NB4 (cell line): ENCODE results near the gene CLCN7.

ENCODE experiments used
- CTCF ChIP-seq: IDR thresholded peaks from one replicate; pipeline ENCODE4 v1.5.1; 2012; ENCODE audit warnings: low read depth, low read length
- POLR2A ChIP-seq: IDR thresholded peaks from 2 replicates; pipeline ENCODE4 v1.6.1; 2011; ENCODE audit warnings: mild to moderate bottlenecking; ENCODE audit not compliant: insufficient read length; ENCODE audit errors: extremely low read depth

- TF ChIP-seq POLR2A (no peak), CTCF (no peak)
Observed at GRCh38 chr16:1408171-1408837, 66.5 kb downstream of the CLCN7 start.
